Activated T-helper 1 cell treated with anti-CD3 and anti-CD28 coated beads, Interleukin-2, amount 50 U/mL, for 16 hours (primary cell): ENCODE results near the gene BABAM2.
"Not testable (repeated sequence)": the region's sequence is repeated elsewhere in the genome, so short reads cannot be mapped to it uniquely, and the experiment has no call there.

ENCODE experiments used
- DNase-seq, 2 donors: peaks; one replicate each; pipeline ENCODE4 v3.0.0-alpha.2; 2020; ENCODE audit warnings: low read depth in 1 of 2, low spot score in 1 of 2

Gene BABAM2

DNA sequence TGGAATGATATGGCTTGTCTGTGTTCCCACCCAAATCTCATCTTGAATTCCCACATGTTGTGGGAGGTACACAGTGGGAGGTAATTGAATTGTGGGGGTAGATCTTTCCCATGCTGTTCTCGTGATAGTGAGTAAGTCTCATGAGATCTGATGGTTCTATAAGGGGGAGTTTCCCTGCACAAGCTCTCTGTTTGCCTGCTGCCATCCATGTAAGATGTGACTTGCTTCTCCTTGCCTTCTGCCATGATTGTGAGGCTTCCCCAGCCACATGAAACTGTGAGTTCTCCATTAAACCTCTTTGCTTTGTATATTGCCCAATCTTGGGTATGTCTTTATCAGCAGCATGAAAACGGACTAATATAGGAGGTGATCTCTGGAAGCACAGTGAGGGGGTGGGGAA is 78.4 kb downstream of the BABAM2 start:
- not testable (repeated sequence) for DNase-seq

DNA sequence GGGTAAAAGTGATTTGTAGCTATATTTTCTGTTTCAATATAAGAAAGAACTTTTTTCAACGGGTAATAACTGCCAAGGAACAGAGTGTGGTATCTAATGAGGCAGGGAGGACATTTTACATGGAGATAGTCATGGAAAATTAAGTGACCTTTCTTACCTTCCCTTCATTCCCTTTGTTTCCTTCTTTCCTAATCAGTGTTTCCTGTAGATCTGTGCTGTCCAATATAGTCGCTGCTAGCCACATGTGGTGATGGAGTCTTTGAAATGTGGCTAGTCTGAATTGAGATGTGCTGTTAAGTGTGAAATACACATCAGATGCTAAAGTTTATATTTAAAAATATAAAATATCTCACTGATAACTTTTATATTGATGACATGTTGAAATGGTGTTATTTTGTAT is 81.8 kb downstream of the BABAM2 start:
- no peak for DNase-seq

DNA sequence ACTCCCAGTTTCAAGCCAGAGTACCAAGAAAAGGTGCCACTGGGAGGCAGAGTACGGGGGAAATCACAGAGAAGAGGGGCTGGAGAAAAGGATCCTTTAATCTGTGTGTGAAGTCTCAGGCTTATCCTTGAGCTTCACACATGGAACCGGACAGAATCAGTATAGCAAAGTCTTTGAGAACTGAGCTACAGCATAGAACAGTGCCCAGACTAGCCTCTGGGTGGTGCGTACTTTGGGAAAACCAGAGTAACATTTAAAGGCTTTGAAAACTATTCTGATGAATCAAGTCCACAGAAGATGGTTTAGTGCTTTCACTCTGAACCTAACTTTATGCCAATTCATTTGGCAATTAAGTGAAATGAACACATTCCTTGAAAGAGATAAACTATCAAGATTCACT is 83.1 kb downstream of the BABAM2 start:
- DNase-seq: no peak

DNA sequence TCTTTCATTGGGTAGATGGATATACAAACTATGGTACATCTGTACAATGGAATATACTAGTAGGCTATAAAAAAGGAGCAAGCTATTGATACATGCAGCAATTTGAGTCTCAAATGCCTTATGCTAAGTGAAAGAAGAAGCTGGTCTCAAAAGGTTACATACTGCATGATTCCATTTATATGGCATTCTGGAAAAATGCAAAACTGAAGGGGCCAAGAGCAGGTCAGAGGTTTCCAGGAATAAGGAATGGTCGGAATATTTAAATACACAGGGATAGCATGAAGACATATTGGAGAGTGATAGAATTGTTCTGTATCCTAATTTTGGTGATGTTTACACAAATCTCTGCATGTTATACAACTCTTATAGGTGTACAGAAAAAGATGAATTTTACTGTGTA is 85.8 kb downstream of the BABAM2 start:
- DNase-seq: no peak

DNA sequence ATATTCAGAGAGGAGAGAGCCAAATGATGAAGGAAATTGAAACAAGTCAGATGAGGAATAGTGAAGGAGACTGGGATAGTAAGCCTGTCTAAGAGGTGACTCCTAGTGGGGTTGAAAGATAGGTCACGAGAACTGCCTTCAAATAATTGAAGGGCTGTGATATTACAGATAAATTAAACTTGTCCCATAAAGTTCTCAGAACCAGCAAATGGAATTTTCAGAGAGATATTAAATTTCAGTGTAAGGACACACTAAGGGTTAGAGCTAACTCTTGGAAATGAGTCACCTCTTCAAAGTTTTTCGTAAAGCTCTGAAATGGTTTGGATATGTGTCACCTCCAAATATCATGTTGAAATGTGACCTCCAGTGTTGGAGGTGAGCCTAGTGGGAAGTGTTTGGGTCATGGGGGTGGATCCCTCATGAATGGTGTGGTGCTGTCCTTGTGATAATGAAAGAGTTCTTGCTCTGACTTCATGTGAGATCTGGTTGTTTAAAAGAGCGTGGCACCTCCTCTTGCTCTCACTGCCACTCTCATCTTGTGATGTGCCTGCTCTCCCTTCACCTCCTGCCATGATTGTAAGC is 87.3 kb downstream of the BABAM2 start:
- DNase-seq: no peak

DNA sequence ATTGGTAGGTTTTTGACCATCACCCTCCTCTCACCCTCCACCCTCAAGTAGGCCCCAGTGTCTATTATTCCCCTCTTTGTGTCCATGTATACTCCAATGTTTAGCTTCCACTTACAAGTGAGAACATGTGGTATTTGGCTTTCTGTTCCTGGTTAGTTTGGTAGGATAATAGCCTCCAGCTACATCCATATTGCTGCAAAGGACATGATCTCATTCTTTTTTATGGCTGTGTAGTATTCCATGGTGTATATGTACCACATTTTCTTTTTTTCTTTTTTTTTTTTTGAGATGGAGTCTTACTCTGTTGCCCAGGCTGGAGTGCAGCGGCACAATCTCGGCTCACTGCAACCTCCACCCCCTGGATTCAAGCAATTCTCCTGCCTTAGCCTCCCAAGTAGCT is 88.2 kb downstream of the BABAM2 start:
- not testable (repeated sequence) for DNase-seq

DNA sequence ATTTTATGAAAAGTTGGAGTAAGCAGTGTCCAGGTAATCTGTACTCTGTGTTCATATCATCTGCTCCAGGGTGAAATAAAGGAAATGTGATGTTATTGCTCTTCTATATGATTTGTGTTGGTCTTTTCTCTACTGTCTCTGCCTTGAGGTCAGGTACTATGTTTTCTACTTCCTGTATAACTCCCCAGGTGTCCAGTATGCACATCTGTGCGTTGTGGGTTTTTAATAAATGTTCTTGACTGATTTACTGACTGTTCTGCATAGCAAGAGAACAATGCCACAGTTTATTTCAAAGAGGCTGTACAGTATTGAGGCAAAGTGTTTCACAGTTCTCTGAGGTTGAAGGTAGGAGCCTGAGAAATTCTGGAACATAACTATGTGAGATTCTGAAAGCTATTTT is 89.7 kb downstream of the BABAM2 start:
- DNase-seq: no peak

DNA sequence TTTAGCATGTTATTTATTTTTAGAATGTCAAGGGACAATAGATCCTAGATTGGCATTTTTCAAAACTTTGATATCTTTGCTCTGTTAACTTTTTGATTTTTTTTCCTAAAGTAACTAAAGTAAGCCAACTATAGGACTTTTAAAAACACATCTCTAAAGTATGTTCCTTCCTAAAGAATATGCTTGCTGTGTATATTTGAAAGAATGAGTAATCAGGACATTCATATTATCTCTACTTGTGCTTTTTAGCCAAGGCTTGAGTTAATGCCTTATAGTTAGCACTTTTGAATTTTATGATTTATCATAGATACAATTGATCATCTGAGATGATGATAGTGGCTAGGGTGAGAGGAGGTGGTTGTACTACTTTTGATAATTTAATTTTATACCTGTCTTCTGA is 93.6 kb downstream of the BABAM2 start:
- no peak for DNase-seq

DNA sequence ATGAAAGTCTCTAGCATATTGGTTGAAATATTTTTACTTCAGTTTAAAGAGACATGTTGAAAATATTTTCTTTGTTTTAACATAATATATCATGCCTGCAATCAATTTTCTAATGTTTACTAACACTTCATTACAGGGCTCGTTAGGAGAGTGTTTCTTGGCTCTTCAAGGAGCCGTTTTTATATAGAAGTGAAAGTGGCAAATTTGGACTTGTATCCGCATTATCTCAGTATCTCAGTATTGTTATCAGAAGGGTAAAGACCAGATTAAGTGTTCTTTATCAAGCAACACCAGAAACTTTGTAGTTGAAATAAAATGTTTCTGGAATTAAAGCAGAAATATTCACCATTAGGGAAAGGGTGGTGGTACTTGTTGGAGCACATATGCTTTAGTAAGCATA is 97.8 kb downstream of the BABAM2 start:
- no peak for DNase-seq

DNA sequence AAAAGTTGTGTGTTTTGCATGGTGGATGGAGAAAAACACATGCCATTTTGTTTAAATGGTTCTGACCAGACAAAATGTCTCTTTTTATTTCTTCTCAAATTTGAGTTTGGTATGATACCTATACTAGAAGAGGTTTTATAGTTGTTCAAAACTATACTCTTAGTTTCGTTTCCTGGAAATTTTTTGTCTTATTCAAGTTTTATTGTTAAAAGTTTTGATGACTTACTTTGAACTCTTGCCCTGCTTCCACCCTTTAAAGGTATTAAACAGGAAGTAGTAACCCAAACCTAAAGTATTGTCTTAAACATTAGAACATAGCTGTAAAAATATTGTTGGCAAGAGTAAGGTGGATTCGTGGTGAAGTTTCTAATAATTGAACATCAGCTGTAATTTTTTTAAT is 98.2 kb downstream of the BABAM2 start:
- no peak for DNase-seq

DNA sequence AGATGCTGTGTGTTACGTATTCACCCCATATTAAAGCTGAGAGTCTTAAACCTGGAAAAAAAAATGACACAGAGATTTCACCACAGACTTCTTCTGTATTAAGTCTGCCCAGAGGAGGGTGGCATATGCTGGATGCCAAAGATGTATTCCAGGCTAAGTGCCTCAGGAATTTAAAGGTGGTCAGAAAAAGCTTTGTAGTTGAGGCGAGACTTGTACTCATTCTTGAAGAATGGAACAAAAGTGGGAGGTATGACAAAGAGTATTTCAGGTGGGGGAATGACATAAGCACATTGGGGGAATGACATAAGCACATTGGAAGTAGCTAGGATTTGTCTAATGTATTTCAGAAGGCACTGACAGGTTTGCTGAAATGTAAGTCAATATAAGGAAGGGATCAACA is 98.6 kb downstream of the BABAM2 start:
- DNase-seq: no peak

DNA sequence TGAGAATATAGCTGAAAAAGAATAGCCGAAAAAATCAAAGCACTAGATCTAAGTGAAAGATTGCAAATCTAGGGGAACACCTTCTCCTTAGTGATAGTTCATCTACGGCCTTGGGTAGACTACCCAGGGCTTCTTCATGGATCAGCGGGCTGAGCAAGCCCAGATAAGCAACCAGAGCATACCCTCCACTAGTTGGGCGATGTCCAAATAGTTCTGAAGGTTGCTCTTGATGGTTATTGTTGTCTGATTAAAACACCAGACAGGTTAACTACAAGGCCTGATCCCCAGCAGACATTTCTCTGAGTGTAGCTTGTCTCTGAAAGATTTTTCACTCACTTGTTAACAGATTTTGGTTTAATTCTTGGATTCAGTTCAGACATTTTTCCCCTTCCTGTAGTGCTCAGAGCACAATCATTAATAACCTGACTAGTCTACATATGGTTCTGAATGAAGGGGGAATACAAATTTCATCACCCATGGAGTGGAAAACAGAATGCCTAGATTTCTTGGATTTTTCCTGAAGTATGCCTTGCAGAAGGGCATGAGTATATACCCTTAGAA is 99.6 kb downstream of the BABAM2 start:
- no peak for DNase-seq

DNA sequence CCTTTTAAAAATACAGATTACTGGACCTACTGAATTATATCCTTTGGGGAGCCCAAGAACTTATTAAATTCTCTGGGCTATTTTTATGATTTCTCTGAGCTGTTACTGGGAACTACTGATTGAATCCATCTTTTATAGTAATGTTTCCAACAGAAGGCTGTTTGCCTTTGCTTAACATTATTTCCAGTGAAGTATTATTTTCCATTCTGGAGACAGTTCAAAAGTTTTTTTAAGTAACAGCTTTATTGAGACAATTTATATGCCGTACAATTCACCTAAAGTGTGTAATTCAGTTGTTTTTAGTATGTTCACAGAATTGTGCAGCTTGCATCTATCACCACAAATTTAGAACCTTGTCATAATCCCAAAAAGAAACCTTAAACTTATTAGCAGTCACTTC is 100.6 kb downstream of the BABAM2 start:
- no peak for DNase-seq

DNA sequence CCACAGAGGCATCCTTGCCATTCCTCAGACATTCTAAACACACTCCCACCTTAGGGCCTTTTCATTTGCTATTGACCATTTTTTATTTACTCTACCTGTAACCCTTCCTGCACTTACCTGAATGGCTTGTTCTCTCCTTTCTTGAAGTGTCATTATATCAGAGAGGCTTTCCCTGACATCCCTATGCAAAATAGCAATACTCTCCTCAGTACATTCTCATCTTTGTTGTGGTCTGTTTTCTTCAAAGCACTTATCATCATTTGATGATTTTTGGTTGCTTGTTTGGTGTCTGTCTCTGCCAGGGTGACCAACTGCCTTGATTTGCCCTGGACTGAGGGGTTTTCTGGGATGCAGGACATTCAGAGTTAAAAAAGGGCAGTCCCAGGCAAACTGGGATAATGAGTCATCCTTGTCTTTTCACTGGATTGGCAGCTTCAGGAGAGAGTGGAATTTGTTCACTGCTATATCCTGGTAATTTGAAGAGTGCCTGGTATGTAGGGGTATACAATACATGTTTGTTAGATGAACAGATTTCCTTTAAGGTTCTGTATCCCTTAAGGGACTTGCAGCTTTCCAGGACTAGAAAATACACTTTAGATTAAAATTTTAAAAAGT is 102.4 kb downstream of the BABAM2 start:
- no peak for DNase-seq

DNA sequence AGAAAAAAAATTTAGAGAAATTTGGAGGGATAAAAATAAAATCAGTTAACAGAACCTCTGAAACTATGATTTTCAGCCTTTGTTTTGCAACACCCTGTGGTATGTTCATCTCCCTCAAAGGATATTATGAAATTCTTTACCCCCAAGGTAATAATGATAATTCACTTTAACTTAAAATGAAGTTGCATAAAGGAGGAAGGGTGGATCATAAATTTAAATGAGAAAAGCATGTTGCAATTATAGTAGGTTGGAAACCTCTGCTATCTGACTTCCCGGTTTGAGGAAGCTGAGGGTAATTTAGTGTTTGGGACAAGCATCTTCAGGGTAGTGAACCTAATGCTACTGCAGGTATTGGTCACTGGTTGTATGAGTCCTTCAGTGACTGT is 102.9 kb downstream of the BABAM2 start:
- DNase-seq: no peak

DNA sequence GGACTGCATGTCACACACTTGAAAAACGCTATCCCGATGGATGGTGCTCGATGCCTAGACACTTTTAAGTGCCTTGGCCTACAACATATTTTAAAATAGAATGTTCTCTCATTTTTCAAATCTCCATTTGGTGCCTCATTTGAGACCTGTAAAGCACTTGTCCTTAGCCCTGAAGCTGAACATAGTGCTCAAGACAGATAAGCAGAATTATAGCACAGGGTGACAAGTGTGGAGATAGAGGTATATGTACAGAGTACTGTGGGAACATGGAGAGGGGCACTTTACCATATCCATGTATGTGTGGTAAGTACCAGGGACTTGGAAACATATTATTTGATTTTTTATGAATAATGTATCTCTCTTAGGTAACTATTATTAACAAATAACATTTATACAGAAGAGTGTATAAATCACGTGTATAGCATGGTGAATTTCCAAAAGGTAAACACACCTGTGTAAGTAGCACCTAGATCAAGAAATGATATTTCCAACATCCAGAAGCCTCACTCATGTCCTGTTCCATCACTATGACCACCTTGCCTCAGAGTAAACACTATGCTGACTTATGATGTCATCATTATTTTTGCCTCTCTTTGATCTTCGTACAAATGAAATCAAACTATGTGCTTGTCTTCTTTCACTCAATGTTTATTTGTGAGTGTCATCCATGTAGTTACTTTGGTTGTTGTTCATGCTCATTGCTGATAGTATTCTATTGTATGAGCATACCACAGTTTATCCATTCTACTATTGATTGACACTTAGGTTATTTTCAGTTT is 103.6 kb downstream of the BABAM2 start:
- no peak for DNase-seq

DNA sequence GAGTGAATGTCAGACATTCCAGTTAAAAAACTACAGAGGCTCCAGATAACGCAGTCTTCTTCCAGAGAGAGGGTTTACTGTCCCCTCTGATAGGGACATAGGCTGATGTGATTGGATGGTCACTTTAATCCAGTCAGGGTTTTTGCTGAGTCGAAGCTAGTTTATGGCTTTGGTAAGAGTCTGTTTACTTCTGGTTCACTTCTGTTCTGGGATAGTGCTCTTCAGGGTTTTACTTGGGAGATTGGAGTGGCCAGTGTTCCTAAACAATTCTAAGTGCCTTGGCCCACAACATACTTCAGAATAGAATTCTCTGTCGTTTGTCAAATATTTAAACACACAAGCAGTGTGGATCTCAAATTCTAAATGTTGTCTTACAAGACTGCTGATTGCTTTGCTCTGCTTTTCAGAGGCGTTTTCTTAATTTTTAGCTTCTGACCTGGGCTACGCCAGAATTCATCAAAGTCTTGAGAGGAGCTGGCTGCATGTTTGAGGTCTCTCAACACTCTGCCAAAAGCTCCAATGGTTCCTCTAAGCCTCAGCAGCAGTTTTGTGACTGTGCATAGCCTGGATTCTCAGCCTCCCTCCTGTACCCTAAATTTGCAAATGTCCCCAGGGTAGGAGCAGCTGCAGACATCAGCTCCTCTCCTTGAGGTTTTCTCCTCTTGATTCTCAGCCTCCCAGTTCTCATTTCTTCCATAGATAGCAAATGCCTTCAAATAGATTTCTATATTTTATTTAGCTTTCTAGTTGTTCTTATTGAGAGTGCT is 105.8 kb downstream of the BABAM2 start:
- no peak for DNase-seq

DNA sequence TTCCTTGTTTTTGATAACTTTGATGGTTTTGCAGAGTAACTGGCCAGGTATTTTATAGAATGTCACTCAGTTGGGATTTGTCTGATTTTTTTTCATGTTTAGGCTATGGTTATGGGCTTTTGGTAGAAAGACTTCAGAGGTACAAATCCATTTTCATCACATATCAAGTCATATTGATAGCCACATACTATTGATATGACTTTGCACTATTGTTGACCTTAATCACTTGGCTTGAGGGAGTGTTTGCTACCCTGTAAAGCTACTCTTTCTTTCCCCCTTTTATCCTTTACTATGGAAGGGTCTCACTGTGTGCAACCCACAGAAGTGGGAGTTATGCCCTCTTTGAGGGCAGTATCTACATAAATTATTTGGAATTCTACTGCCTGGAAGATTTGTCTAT is 109.8 kb downstream of the BABAM2 start:
- DNase-seq: no peak

DNA sequence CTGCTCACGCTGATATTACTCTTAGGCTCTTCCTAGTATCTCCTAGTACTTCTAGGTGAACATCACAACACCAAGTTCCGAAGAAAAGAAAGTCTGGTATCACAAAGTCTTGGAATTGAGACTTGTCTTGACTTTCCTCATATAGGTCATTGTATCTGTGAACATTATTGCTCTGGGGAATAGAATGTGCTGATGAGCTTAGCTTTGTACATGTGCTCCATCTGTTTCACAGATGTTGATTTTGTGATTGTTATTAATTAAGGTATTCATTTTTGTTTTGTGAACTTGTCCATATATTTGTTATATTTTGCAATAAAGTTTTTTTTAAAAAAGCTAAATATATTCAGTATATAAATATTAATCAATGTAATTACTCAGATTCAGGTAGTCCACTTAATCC is 111.7 kb downstream of the BABAM2 start:
- no peak for DNase-seq

DNA sequence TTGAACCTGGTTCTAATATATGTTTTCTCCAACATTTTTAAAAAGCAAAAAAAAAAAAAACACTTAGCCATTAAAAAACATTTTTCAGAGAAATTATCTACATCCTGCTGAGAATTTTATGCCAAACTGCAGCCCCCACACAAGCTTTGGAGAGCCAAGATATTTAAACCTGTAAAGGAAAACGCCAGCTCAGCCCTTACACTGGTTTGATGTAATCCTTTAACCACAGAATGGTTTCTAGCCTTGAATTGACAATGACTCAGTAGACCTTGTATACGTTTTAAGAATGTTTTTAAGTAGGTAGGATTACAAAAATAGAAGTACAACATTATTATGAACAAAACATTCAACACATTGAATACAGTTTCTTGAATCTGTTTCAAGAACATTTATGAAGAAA is 113.6 kb downstream of the BABAM2 start:
- no peak for DNase-seq

DNA sequence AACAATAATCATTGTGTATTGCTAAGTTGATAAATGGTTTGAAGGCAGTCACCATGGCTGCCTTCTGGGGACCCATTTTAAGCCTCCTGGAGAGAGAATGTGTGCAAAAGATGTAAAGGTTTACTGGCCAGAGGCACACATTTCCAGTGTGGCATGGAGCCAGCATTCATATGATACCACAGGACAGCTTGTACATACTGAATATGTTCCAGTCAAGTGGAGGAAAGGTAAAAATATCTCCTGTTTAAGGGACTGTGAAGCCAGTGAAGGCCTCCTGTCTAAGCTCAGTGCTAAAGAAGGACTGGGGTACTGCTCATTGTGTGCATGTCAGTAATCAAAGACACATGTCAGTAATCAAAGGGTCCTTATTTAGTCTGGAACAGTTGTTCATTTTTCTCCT is 119.2 kb downstream of the BABAM2 start:
- DNase-seq: no peak

DNA sequence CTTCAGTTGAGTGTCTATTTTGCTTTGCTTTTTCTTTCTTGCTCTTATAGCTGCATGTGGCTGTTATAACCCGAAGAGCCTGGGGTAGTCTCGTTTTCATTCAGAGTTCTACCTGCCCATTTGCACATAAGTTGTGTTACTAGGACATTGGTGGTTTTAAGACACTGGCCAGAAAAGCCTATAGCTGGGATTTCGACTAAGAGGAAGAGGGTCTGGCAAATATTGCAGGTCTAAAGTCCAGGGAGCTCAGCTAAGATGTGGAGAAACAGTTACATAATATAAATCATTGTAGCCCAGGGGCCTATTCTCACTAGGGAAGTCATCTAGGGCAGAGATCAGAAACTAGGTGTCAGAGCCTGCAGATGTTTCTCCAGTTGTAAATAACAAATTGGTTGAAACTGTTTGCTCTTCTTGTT is 120.8 kb downstream of the BABAM2 start:
- no peak for DNase-seq
